Endothelial cell of umbilical vein (primary cell): ENCODE measurements around the gene CPSF2. TPM values are rescaled to one million over a fixed set of nuclear protein-coding genes. Genes with fewer than 3 reads are reported as not detected.

Experiments
- BruUV-seq: library from RNA; stranded (reverse); fragments of 400-500 nt; replicated peaks from 2 replicates; lab custom pipeline; 2021; lab: Mats Ljungman, UMichigan
- CTCF ChIA-PET: fragments of 300-600, 350-600 bp; sonication (Branson Sonifier 250); formaldehyde crosslinking; loops from one replicate; lab custom pipeline; 2021; ENCODE audit warnings: antibody characterized with exemption, inconsistent platforms; lab: Charles Lee
- POLR2A ChIA-PET: fragments of 300-600, 350-600 bp; sonication (Branson Sonifier 250); formaldehyde crosslinking; loops from one replicate; lab custom pipeline; 2021; ENCODE audit warnings: antibody characterized with exemption, inconsistent platforms; lab: Charles Lee
- DNase-seq: peaks from one replicate; pipeline ENCODE4 v3.0.0-alpha.2; 2011; ENCODE audit warnings: low read depth, low spot score
- FAIRE-seq: peaks from 2 replicates; lab custom pipeline; 2011; peaks lifted over from hg19 to GRCh38; lab: Jason Lieb, UNC
- H2AFZ ChIP-seq: 2 replicates; pipeline ENCODE4 v1.6.0; 2012; ENCODE audit warnings: low read depth, low read length, control low read depth, inconsistent platforms
- H3K27ac ChIP-seq: 2 replicates; pipeline ENCODE4 v1.5.1; 2011; ENCODE audit warnings: low read depth, mild to moderate bottlenecking, control low read depth, low read length, moderate library complexity; ENCODE audit not compliant: insufficient read depth
- H3K27me3 ChIP-seq, 2 experiments: 2 replicates each; pipeline versions ENCODE4 v1.6.0 to v1.6.1; 2011; ENCODE audit warnings: low read length in 2 of 2, mixed read lengths in 1 of 2; ENCODE audit not compliant: control insufficient read depth in 2 of 2, insufficient read depth in 2 of 2
- H3K36me3 ChIP-seq, 2 experiments: 2 replicates in 1 of 2; 3 replicates in 1 of 2; pipeline ENCODE4 v1.5.1; 2011; ENCODE audit warnings: low read length in 2 of 2, mild to moderate bottlenecking in 1 of 2, moderate library complexity in 1 of 2; ENCODE audit not compliant: control insufficient read depth in 2 of 2, insufficient read depth in 2 of 2; ENCODE audit errors: extremely low read depth in 1 of 2
- H3K4me1 ChIP-seq: 3 replicates; pipeline ENCODE4 v1.5.1; 2011; ENCODE audit warnings: mild to moderate bottlenecking, low read length; ENCODE audit not compliant: control insufficient read depth, insufficient read depth; ENCODE audit errors: extremely low read depth
- H3K4me2 ChIP-seq: 2 replicates; pipeline ENCODE4 v1.6.1; 2011; ENCODE audit warnings: low read length, control low read depth, mixed read lengths; ENCODE audit not compliant: insufficient read depth
- H3K4me3 ChIP-seq, 3 experiments: fragments of 200-600 bp in 1 of 3; sonication (generic), shearing (Covaris generic) in 1 of 3; replicated peaks in 1 of 3; 2 replicates each; pipeline ENCODE4 v1.5.1; 2011 to 2016; ENCODE audit warnings: control low read depth in 3 of 3, low read length in 3 of 3, mild to moderate bottlenecking in 2 of 3, inconsistent platforms in 1 of 3, low read depth in 1 of 3, moderate library complexity in 1 of 3; ENCODE audit not compliant: insufficient read depth in 1 of 3
- H3K79me2 ChIP-seq: 2 replicates; pipeline ENCODE4 v1.6.0; 2012; ENCODE audit warnings: low read length, inconsistent platforms; ENCODE audit not compliant: control insufficient read depth, insufficient read depth
- H3K9ac ChIP-seq: replicated peaks from 2 replicates; pipeline ENCODE3; 2011; ENCODE audit warnings: low read length, control low read depth; ENCODE audit not compliant: insufficient read depth; ENCODE audit errors: extremely low read depth
- H3K9me1 ChIP-seq: replicated peaks from 3 replicates; pipeline ENCODE4 v1.6.0; 2011; ENCODE audit warnings: mild to moderate bottlenecking, low read length; ENCODE audit not compliant: control insufficient read depth, insufficient read depth; ENCODE audit errors: extremely low read depth
- H3K9me3 ChIP-seq: replicated peaks from 2 replicates; pipeline ENCODE4 v1.5.1; 2012; ENCODE audit warnings: low read length, inconsistent platforms; ENCODE audit not compliant: control insufficient read depth, insufficient read depth
- H4K20me1 ChIP-seq: replicated peaks from 2 replicates; pipeline ENCODE3; 2011; ENCODE audit warnings: mild to moderate bottlenecking, low read length; ENCODE audit not compliant: control insufficient read depth, insufficient read depth; ENCODE audit errors: extremely low read depth
- CTCF ChIP-seq, 2 donors: IDR thresholded peaks; 1 replicate in 1 of 2; 2 replicates in 1 of 2; pipeline ENCODE4 v1.5.1; 2011; ENCODE audit warnings: low read length in 2 of 2, mild to moderate bottlenecking in 2 of 2, moderate library complexity in 2 of 2, control low read depth in 1 of 2, inconsistent platforms in 1 of 2, low read depth in 1 of 2; ENCODE audit not compliant: insufficient read depth in 1 of 2; ENCODE audit errors: extremely low read depth in 1 of 2
- EZH2 ChIP-seq: IDR thresholded peaks from 2 replicates; pipeline ENCODE4 v1.6.1; 2012; ENCODE audit warnings: borderline replicate concordance, low read depth, mild to moderate bottlenecking, moderate library complexity, low read length, inconsistent platforms; ENCODE audit not compliant: severe bottlenecking
- FOS ChIP-seq: IDR thresholded peaks from 2 replicates; pipeline ENCODE4 v1.6.1; 2011; ENCODE audit warnings: mild to moderate bottlenecking, low read length, moderate library complexity, borderline replicate concordance; ENCODE audit not compliant: insufficient read depth
- GATA2 ChIP-seq: IDR thresholded peaks from 2 replicates; pipeline ENCODE4 v1.7.0; 2011; ENCODE audit warnings: low read depth, mild to moderate bottlenecking, moderate library complexity, mixed read lengths, low read length; ENCODE audit not compliant: insufficient read length, insufficient read depth
- JUN ChIP-seq: IDR thresholded peaks from 2 replicates; pipeline ENCODE4 v1.6.1; 2011; ENCODE audit warnings: borderline replicate concordance, low read depth; ENCODE audit not compliant: insufficient read length, insufficient read depth
- MYC ChIP-seq: IDR thresholded peaks from one replicate; pipeline ENCODE4 v1.6.1; 2011; ENCODE audit warnings: mild to moderate bottlenecking, low read depth, low read length
- POLR2A ChIP-seq: IDR thresholded peaks from 2 replicates; pipeline ENCODE4 v1.6.1; 2012; ENCODE audit warnings: low read depth, mild to moderate bottlenecking, control low read depth, low read length
- POLR2AphosphoS5 ChIP-seq: IDR thresholded peaks from 2 replicates; pipeline ENCODE4 v1.6.1; 2012; ENCODE audit warnings: low read depth, mild to moderate bottlenecking, control low read depth, low read length, moderate library complexity; ENCODE audit not compliant: insufficient read depth
- dilution Hi-C: fragments of 300-500 bp; cut with MboI; formaldehyde crosslinking; loops from one replicate; pipeline ENCODE4 v1.15.0; 2019; ENCODE audit warnings: low sequenced_read_pairs; ENCODE audit not compliant: extremely low pct_ligation_motif_present
- intact Hi-C: fragments of 100-400 bp; cut with micrococcal nuclease; formaldehyde crosslinking; loops from one replicate; pipeline ENCODE4 v1.10.0; 2022
- polyA plus RNA-seq, 4 experiments: library from polyadenylated mRNA; depleted of rRNA in 3 of 4; stranded (reverse) in 3 of 4; unstranded in 1 of 4; fragments of >200 nt; gene quantifications; 2 replicates each; pipeline versions ENCODE4 v1.2.1 to v1.2.3, GENCODE V29; 2011 to 2012; ENCODE audit warnings: missing spikeins in 1 of 4
- total RNA-seq: library from RNA; stranded (reverse); gene quantifications from 2 replicates; pipeline ENCODE4 v1.2.3, GENCODE V29; 2021
- TF ChIP-seq, protein P1 (sequence below): IDR thresholded peaks from 2 replicates; pipeline ENCODE4 v1.6.1; 2011; ENCODE audit not compliant: insufficient read depth, insufficient read length

CPSF2 gene
- total and polyA plus RNA-seq, 2 donors (not counting 3 experiments of a cell fraction or from before 2014, with no cell fraction given) = 8.3 to 81.7 TPM

- BruUV-seq = no TSS peak
- no peak overlapping the region for H3K27ac ChIP-seq
- ChIA-PET CTCF (no interaction called here), POLR2A (no interaction called here)
- DNase-seq (no peak), FAIRE-seq (no peak)
- intact Hi-C loops (no loop called here), dilution Hi-C loops (no loop called here)
- H4K20me1 ChIP-seq = no peaks in the 10 kb centered on the region
- no peaks in the 10 kb centered on the region for H3K9me3 ChIP-seq
- no peaks in the 10 kb centered on the region for H3K36me3 ChIP-seq
- H3K9me1 ChIP-seq = no peaks in the 10 kb centered on the region
- H3K4me2 ChIP-seq = no peak overlapping the region
- H2AFZ ChIP-seq = no peak overlapping the region
- H3K4me3 ChIP-seq = no peak overlapping the region
- H3K27me3 ChIP-seq = peaks cover 0 to 2% of the 10 kb centered on the region in 2 experiments
- no peaks in the 10 kb centered on the region for H3K79me2 ChIP-seq
- no peak overlapping the region for H3K9ac ChIP-seq
- no peaks in the 10 kb centered on the region for H3K4me1 ChIP-seq
- TF ChIP-seq JUN (no peak), GATA2 (no peak), POLR2A (no peak), MYC (no peak), EZH2 (no peak), FOS (no peak), POLR2AphosphoS5 (no peak), CTCF (IDR thresholded peaks at IDR 0.05; ENCODE audit: extremely low read depth in 1 of 2, insufficient read depth in 1 of 2, low read depth in 1 of 2, low read length in 2 of 2) (no peak)
- TF ChIP-seq, protein P1, sequence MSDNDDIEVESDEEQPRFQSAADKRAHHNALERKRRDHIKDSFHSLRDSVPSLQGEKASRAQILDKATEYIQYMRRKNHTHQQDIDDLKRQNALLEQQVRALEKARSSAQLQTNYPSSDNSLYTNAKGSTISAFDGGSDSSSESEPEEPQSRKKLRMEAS = no peak
Measured at GRCh38 chr14:92203116-92203515, 81.3 kb downstream of the CPSF2 start.
